Endothelial cell of umbilical vein (primary cell): ENCODE data around the gene TSSC4. TPM values are rescaled to one million over a fixed set of nuclear protein-coding genes. Genes with fewer than 3 reads are reported as not detected.

Experiments used
- BruUV-seq: library from RNA; stranded (reverse); fragments of 400-500 nt; replicated peaks from 2 replicates; lab custom pipeline; 2021; lab: Mats Ljungman, UMichigan
- CTCF ChIA-PET: fragments of 300-600, 350-600 bp; sonication (Branson Sonifier 250); formaldehyde crosslinking; loops from one replicate; lab custom pipeline; 2021; ENCODE audit warnings: antibody characterized with exemption, inconsistent platforms; lab: Charles Lee
- POLR2A ChIA-PET: fragments of 300-600, 350-600 bp; sonication (Branson Sonifier 250); formaldehyde crosslinking; loops from one replicate; lab custom pipeline; 2021; ENCODE audit warnings: antibody characterized with exemption, inconsistent platforms; lab: Charles Lee
- DNase-seq: peaks from one replicate; pipeline ENCODE4 v3.0.0-alpha.2; 2011; ENCODE audit warnings: low read depth, low spot score
- FAIRE-seq: peaks from 2 replicates; lab custom pipeline; 2011; peaks lifted over from hg19 to GRCh38; lab: Jason Lieb, UNC
- H2AFZ ChIP-seq: 2 replicates; pipeline ENCODE4 v1.6.0; 2012; ENCODE audit warnings: low read depth, low read length, control low read depth, inconsistent platforms
- H3K27ac ChIP-seq: 2 replicates; pipeline ENCODE4 v1.5.1; 2011; ENCODE audit warnings: low read depth, mild to moderate bottlenecking, control low read depth, low read length, moderate library complexity; ENCODE audit not compliant: insufficient read depth
- H3K27me3 ChIP-seq, 2 experiments: 2 replicates each; pipeline versions ENCODE4 v1.6.0 to v1.6.1; 2011; ENCODE audit warnings: low read length in 2 of 2, mixed read lengths in 1 of 2; ENCODE audit not compliant: control insufficient read depth in 2 of 2, insufficient read depth in 2 of 2
- H3K36me3 ChIP-seq, 2 experiments: 2 replicates in 1 of 2; 3 replicates in 1 of 2; pipeline ENCODE4 v1.5.1; 2011; ENCODE audit warnings: low read length in 2 of 2, mild to moderate bottlenecking in 1 of 2, moderate library complexity in 1 of 2; ENCODE audit not compliant: control insufficient read depth in 2 of 2, insufficient read depth in 2 of 2; ENCODE audit errors: extremely low read depth in 1 of 2
- H3K4me1 ChIP-seq: 3 replicates; pipeline ENCODE4 v1.5.1; 2011; ENCODE audit warnings: mild to moderate bottlenecking, low read length; ENCODE audit not compliant: control insufficient read depth, insufficient read depth; ENCODE audit errors: extremely low read depth
- H3K4me2 ChIP-seq: 2 replicates; pipeline ENCODE4 v1.6.1; 2011; ENCODE audit warnings: low read length, control low read depth, mixed read lengths; ENCODE audit not compliant: insufficient read depth
- H3K4me3 ChIP-seq, 3 experiments: fragments of 200-600 bp in 1 of 3; sonication (generic), shearing (Covaris generic) in 1 of 3; replicated peaks in 1 of 3; 2 replicates each; pipeline ENCODE4 v1.5.1; 2011 to 2016; ENCODE audit warnings: control low read depth in 3 of 3, low read length in 3 of 3, mild to moderate bottlenecking in 2 of 3, inconsistent platforms in 1 of 3, low read depth in 1 of 3, moderate library complexity in 1 of 3; ENCODE audit not compliant: insufficient read depth in 1 of 3
- H3K79me2 ChIP-seq: 2 replicates; pipeline ENCODE4 v1.6.0; 2012; ENCODE audit warnings: low read length, inconsistent platforms; ENCODE audit not compliant: control insufficient read depth, insufficient read depth
- H3K9ac ChIP-seq: replicated peaks from 2 replicates; pipeline ENCODE3; 2011; ENCODE audit warnings: low read length, control low read depth; ENCODE audit not compliant: insufficient read depth; ENCODE audit errors: extremely low read depth
- H3K9me1 ChIP-seq: replicated peaks from 3 replicates; pipeline ENCODE4 v1.6.0; 2011; ENCODE audit warnings: mild to moderate bottlenecking, low read length; ENCODE audit not compliant: control insufficient read depth, insufficient read depth; ENCODE audit errors: extremely low read depth
- H3K9me3 ChIP-seq: replicated peaks from 2 replicates; pipeline ENCODE4 v1.5.1; 2012; ENCODE audit warnings: low read length, inconsistent platforms; ENCODE audit not compliant: control insufficient read depth, insufficient read depth
- H4K20me1 ChIP-seq: replicated peaks from 2 replicates; pipeline ENCODE3; 2011; ENCODE audit warnings: mild to moderate bottlenecking, low read length; ENCODE audit not compliant: control insufficient read depth, insufficient read depth; ENCODE audit errors: extremely low read depth
- CTCF ChIP-seq, 2 donors: IDR thresholded peaks; 1 replicate in 1 of 2; 2 replicates in 1 of 2; pipeline ENCODE4 v1.5.1; 2011; ENCODE audit warnings: low read length in 2 of 2, mild to moderate bottlenecking in 2 of 2, moderate library complexity in 2 of 2, control low read depth in 1 of 2, inconsistent platforms in 1 of 2, low read depth in 1 of 2; ENCODE audit not compliant: insufficient read depth in 1 of 2; ENCODE audit errors: extremely low read depth in 1 of 2
- EZH2 ChIP-seq: IDR thresholded peaks from 2 replicates; pipeline ENCODE4 v1.6.1; 2012; ENCODE audit warnings: borderline replicate concordance, low read depth, mild to moderate bottlenecking, moderate library complexity, low read length, inconsistent platforms; ENCODE audit not compliant: severe bottlenecking
- FOS ChIP-seq: IDR thresholded peaks from 2 replicates; pipeline ENCODE4 v1.6.1; 2011; ENCODE audit warnings: mild to moderate bottlenecking, low read length, moderate library complexity, borderline replicate concordance; ENCODE audit not compliant: insufficient read depth
- GATA2 ChIP-seq: IDR thresholded peaks from 2 replicates; pipeline ENCODE4 v1.7.0; 2011; ENCODE audit warnings: low read depth, mild to moderate bottlenecking, moderate library complexity, mixed read lengths, low read length; ENCODE audit not compliant: insufficient read length, insufficient read depth
- JUN ChIP-seq: IDR thresholded peaks from 2 replicates; pipeline ENCODE4 v1.6.1; 2011; ENCODE audit warnings: borderline replicate concordance, low read depth; ENCODE audit not compliant: insufficient read length, insufficient read depth
- MAX ChIP-seq: IDR thresholded peaks from 2 replicates; pipeline ENCODE4 v1.6.1; 2011; ENCODE audit not compliant: insufficient read depth, insufficient read length
- MYC ChIP-seq: IDR thresholded peaks from one replicate; pipeline ENCODE4 v1.6.1; 2011; ENCODE audit warnings: mild to moderate bottlenecking, low read depth, low read length
- POLR2A ChIP-seq: IDR thresholded peaks from 2 replicates; pipeline ENCODE4 v1.6.1; 2012; ENCODE audit warnings: low read depth, mild to moderate bottlenecking, control low read depth, low read length
- POLR2AphosphoS5 ChIP-seq: IDR thresholded peaks from 2 replicates; pipeline ENCODE4 v1.6.1; 2012; ENCODE audit warnings: low read depth, mild to moderate bottlenecking, control low read depth, low read length, moderate library complexity; ENCODE audit not compliant: insufficient read depth
- dilution Hi-C: fragments of 300-500 bp; cut with MboI; formaldehyde crosslinking; loops from one replicate; pipeline ENCODE4 v1.15.0; 2019; ENCODE audit warnings: low sequenced_read_pairs; ENCODE audit not compliant: extremely low pct_ligation_motif_present
- intact Hi-C: fragments of 100-400 bp; cut with micrococcal nuclease; formaldehyde crosslinking; loops from one replicate; pipeline ENCODE4 v1.10.0; 2022
- polyA plus RNA-seq, 4 experiments: library from polyadenylated mRNA; depleted of rRNA in 3 of 4; stranded (reverse) in 3 of 4; unstranded in 1 of 4; fragments of >200 nt; gene quantifications; 2 replicates each; pipeline versions ENCODE4 v1.2.1 to v1.2.3, GENCODE V29; 2011 to 2012; ENCODE audit warnings: missing spikeins in 1 of 4
- total RNA-seq: library from RNA; stranded (reverse); gene quantifications from 2 replicates; pipeline ENCODE4 v1.2.3, GENCODE V29; 2021

Gene TSSC4
- total and polyA plus RNA-seq, 2 donors (not counting 3 experiments of a cell fraction or from before 2014, with no cell fraction given): 42.7 to 59.6 TPM

DNA sequence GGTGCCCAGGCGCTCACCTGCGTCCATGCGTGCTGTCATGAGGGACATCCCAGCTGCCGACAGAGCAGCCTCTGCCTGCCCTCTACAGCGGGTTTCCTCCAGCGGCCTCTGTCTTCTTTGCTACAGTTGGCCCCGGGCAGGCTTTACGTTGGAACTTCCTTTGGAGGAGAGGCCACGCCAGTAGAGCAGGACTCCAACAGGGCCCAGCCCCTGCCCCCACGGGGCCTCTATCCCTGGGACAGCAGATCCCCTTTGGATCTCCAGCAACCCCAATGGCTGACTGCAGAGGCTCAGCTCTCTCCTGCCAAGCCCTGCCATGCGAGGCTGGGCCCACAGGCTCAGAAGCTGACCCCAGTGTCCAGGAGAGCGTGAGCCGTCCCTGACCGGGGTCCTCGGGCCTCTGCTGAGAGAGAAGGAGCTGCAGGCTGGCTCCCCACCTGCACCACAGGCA, 31.6 kb downstream of the TSSC4 start:
- FAIRE-seq: no peak
- no TSS peak for BruUV-seq
- Histone ChIP-seq H2AFZ (no peak overlapping the region), H4K20me1 (no peaks in the 10 kb centered on the region), H3K4me1 (no peaks in the 10 kb centered on the region), H3K9me1 (no peaks in the 10 kb centered on the region), H3K4me3 (no peak overlapping the region), H3K27ac (no peak overlapping the region), H3K79me2 (no peaks in the 10 kb centered on the region), H3K9me3 (no peaks in the 10 kb centered on the region), H3K9ac (no peak overlapping the region), H3K27me3 (no peaks in the 10 kb centered on the region), H3K36me3 (no peaks in the 10 kb centered on the region), H3K4me2 (no peak overlapping the region)
- ChIA-PET CTCF (interaction anchor here (1.5 kb wide), 1 partner anchor 11 kb away, joined by 3 read pairs; no protein-coding TSS in a partner anchor), POLR2A (no interaction called here)
- TF ChIP-seq MAX (no peak), POLR2AphosphoS5 (no peak), EZH2 (no peak), GATA2 (no peak), CTCF (IDR thresholded peaks at IDR 0.05; ENCODE audit: extremely low read depth in 1 of 2, insufficient read depth in 1 of 2, low read depth in 1 of 2, low read length in 2 of 2) (no peak), MYC (no peak), JUN (no peak), FOS (no peak), POLR2A (no peak)
- intact Hi-C loops (no loop called here), dilution Hi-C loops (no loop called here)
- no peak for DNase-seq
